Liver (tissue), 9 donors: ENCODE data around the gene MAVS. TPM values are rescaled to one million over a fixed set of nuclear protein-coding genes. Genes with fewer than 3 reads are reported as not detected.

Source experiments
- DNase-seq: peaks from one replicate; pipeline ENCODE4 v3.0.0-alpha.2; 2017; ENCODE audit warnings: low spot score
- H3K27ac ChIP-seq, 2 donors: one replicate each; pipeline ENCODE4 v1.7.0; 2013; ENCODE audit warnings: inconsistent platforms in 2 of 2, low read length in 2 of 2, control low read depth in 1 of 2, low read depth in 1 of 2, mild to moderate bottlenecking in 1 of 2
- H3K27me3 ChIP-seq, 4 donors: one replicate each; pipeline versions ENCODE4 v1.6.1 to v1.7.0; 2013; ENCODE audit warnings: low read length in 3 of 4, inconsistent platforms in 1 of 4, mild to moderate bottlenecking in 1 of 4, moderate library complexity in 1 of 4; ENCODE audit not compliant: control insufficient read depth in 4 of 4, insufficient read depth in 4 of 4
- H3K36me3 ChIP-seq, 4 donors: one replicate each; pipeline versions ENCODE4 v1.6.1 to v1.7.0; 2013; ENCODE audit warnings: low read length in 3 of 4, mild to moderate bottlenecking in 3 of 4, low read depth in 1 of 4, moderate library complexity in 1 of 4; ENCODE audit not compliant: control insufficient read depth in 4 of 4, insufficient read depth in 3 of 4
- H3K4me1 ChIP-seq, 4 donors: one replicate each; pipeline versions ENCODE4 v1.6.1 to v1.7.0; 2013; ENCODE audit warnings: low read length in 3 of 4, mild to moderate bottlenecking in 3 of 4, moderate library complexity in 1 of 4; ENCODE audit not compliant: control insufficient read depth in 4 of 4, insufficient read depth in 4 of 4
- H3K4me3 ChIP-seq, 3 donors: one replicate each; pipeline versions ENCODE4 v1.6.1 to v1.7.0; 2013; ENCODE audit warnings: low read length in 3 of 3, control low read depth in 1 of 3, low read depth in 1 of 3, mild to moderate bottlenecking in 1 of 3
- H3K9ac ChIP-seq, 2 donors: one replicate each; pipeline ENCODE4 v1.7.0; 2013; ENCODE audit warnings: low read length in 2 of 2, mild to moderate bottlenecking in 2 of 2, moderate library complexity in 2 of 2, control low read depth in 1 of 2, low read depth in 1 of 2
- H3K9me3 ChIP-seq, 4 donors: one replicate each; pipeline versions ENCODE4 v1.6.1 to v1.7.0; 2013; ENCODE audit warnings: low read length in 3 of 4; ENCODE audit not compliant: control insufficient read depth in 4 of 4
- EGR1 ChIP-seq, 2 donors: IDR thresholded peaks; 2 replicates each; pipeline ENCODE4 v1.6.1; 2016 to 2018; ENCODE audit warnings: antibody characterized with exemption in 2 of 2, low read depth in 2 of 2
- FOXA1 ChIP-seq: IDR thresholded peaks from 2 replicates; pipeline ENCODE4 v1.6.1; 2016; ENCODE audit warnings: antibody characterized with exemption
- FOXA2 ChIP-seq: IDR thresholded peaks from 2 replicates; pipeline ENCODE4 v1.6.1; 2016; ENCODE audit warnings: antibody characterized with exemption
- GABPA ChIP-seq, 2 donors: IDR thresholded peaks in 1 of 2; conservative IDR thresholded peaks in 1 of 2; 2 replicates each; pipeline ENCODE4 v1.6.1; 2016; ENCODE audit warnings: antibody characterized with exemption in 2 of 2, mild to moderate bottlenecking in 1 of 2, moderate library complexity in 1 of 2
- HNF4A ChIP-seq, 2 donors: conservative IDR thresholded peaks; 2 replicates each; pipeline ENCODE4 v1.6.1; 2016; ENCODE audit warnings: antibody characterized with exemption in 2 of 2, mild to moderate bottlenecking in 2 of 2
- HNF4G ChIP-seq: IDR thresholded peaks from 2 replicates; pipeline ENCODE4 v1.6.1; 2016; ENCODE audit warnings: antibody characterized with exemption
- JUND ChIP-seq, 2 donors: IDR thresholded peaks; 2 replicates each; pipeline ENCODE4 v1.6.1; 2016; ENCODE audit warnings: antibody characterized with exemption in 2 of 2
- NR2F2 ChIP-seq: IDR thresholded peaks from 2 replicates; pipeline ENCODE4 v1.6.1; 2016; ENCODE audit warnings: antibody characterized with exemption
- RAD21 ChIP-seq, 2 donors: IDR thresholded peaks; 2 replicates each; pipeline ENCODE4 v1.6.1; 2016; ENCODE audit warnings: antibody characterized with exemption in 2 of 2, mild to moderate bottlenecking in 2 of 2
- RXRA ChIP-seq, 2 donors: IDR thresholded peaks; 2 replicates each; pipeline ENCODE4 v1.6.1; 2017 to 2018; ENCODE audit warnings: antibody characterized with exemption in 2 of 2, mild to moderate bottlenecking in 1 of 2
- SP1 ChIP-seq: IDR thresholded peaks from 2 replicates; pipeline ENCODE4 v1.6.1; 2018; ENCODE audit warnings: antibody characterized with exemption, mild to moderate bottlenecking
- TAF1 ChIP-seq: conservative IDR thresholded peaks from 2 replicates; pipeline ENCODE4 v1.6.1; 2016; ENCODE audit warnings: antibody characterized with exemption, mild to moderate bottlenecking
- YY1 ChIP-seq: IDR thresholded peaks from 2 replicates; pipeline ENCODE4 v1.6.1; 2016; ENCODE audit warnings: antibody characterized with exemption, mild to moderate bottlenecking
- WGBS: extraction: QIAGEN DNeasy Blood & Tissue Kit; methylation state at CpG from one replicate; pipeline ENCODE4 v1.1.7; 2013; 5-methylcytosine and 5-hydroxymethylcytosine counted together
- polyA plus RNA-seq, 2 donors: library from polyadenylated mRNA; stranded (reverse) in 1 of 2; unstranded in 1 of 2; fragments of 200-250 nt in 1 of 2; fragments of >200 nt in 1 of 2; fragmentation: Nextera tagmentation in 1 of 2; extraction: Ambion mirVana in 1 of 2; gene quantifications; one replicate each; pipeline versions ENCODE4 v1.2.1 to v1.2.3, GENCODE V29; 2013 to 2015
- total RNA-seq, 2 donors: library from RNA; depleted of rRNA; stranded (reverse); fragments of >200 nt; gene quantifications; one replicate each; pipeline ENCODE4 v1.2.3, GENCODE V29; 2014
- TF ChIP-seq, protein P1 (sequence below): IDR thresholded peaks from 2 replicates; pipeline ENCODE4 v1.6.1; 2016; ENCODE audit warnings: antibody characterized with exemption
- TF ChIP-seq, protein P2 (sequence below): IDR thresholded peaks from 2 replicates; pipeline ENCODE4 v1.6.1; 2016; ENCODE audit warnings: antibody characterized with exemption, mild to moderate bottlenecking
- TF ChIP-seq, protein P3 (sequence below): fragments of 150-350 bp; IDR thresholded peaks from 2 replicates; pipeline ENCODE4 v1.5.1; 2017; ENCODE audit warnings: improper control_type of control experiment, low read depth, low read length; ENCODE audit not compliant: missing input control
- donor health status: healthy.
- donor health status: healthy.
- donor health status: healthy.
- donor health status: healthy.
- donor health status: healthy.

The MAVS gene
- total and polyA plus RNA-seq, 4 donors = 4.7 to 20.9 (median 11.9) TPM

DNA sequence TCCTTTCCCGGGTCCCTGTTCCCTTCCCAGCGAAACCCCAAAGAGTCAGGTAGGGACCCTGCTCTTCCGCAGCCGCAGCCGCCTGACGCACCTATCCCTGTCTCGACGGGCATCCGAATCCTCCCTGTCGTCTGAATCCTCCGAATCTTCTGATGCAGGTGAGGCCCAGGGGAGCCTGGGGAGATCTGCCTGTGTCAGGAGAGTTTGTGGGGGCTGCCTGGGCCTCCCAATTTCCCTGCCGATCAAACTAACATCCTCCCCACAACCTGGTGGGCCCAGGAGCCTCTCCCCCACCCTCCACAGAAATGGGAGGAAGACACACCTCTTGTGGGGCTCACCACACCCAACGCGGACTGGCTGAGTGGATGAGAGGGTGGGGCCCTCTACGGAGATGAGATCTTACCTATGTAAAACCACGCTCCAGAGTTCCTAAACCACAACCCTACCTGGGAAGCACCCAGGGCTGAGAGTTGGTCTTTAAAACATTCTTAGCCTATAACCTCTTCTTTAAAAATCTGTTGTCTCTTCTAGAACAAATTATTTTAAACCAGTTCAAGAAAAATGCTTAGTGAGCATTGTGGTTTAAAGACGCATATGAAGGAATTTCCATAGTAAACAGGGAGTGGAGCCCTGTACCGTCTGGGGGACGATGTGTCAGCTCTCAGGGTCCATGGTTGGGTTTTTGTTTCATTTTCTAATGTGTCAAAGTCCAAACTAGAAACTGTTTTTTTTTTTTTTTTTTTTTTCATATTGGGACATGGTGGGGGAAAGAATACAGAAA lies 48.9 kb upstream of the MAVS start:
- 72% methylated on average over 19 of the region's 19 CpGs for WGBS
- TF ChIP-seq HNF4G (peak; percentile 42), JUND (IDR thresholded peaks at IDR 0.05) (no peak), SP1 (peak; percentile 57), HNF4A (conservative IDR thresholded peaks at IDR 0.05) (peak; percentile 82 to 83), RXRA (IDR thresholded peaks at IDR 0.05) (peak in 1 of 2 donors; percentile 7)
- TF ChIP-seq, protein P1, sequence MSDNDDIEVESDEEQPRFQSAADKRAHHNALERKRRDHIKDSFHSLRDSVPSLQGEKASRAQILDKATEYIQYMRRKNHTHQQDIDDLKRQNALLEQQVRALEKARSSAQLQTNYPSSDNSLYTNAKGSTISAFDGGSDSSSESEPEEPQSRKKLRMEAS = no peak
- TF ChIP-seq, protein P2, sequence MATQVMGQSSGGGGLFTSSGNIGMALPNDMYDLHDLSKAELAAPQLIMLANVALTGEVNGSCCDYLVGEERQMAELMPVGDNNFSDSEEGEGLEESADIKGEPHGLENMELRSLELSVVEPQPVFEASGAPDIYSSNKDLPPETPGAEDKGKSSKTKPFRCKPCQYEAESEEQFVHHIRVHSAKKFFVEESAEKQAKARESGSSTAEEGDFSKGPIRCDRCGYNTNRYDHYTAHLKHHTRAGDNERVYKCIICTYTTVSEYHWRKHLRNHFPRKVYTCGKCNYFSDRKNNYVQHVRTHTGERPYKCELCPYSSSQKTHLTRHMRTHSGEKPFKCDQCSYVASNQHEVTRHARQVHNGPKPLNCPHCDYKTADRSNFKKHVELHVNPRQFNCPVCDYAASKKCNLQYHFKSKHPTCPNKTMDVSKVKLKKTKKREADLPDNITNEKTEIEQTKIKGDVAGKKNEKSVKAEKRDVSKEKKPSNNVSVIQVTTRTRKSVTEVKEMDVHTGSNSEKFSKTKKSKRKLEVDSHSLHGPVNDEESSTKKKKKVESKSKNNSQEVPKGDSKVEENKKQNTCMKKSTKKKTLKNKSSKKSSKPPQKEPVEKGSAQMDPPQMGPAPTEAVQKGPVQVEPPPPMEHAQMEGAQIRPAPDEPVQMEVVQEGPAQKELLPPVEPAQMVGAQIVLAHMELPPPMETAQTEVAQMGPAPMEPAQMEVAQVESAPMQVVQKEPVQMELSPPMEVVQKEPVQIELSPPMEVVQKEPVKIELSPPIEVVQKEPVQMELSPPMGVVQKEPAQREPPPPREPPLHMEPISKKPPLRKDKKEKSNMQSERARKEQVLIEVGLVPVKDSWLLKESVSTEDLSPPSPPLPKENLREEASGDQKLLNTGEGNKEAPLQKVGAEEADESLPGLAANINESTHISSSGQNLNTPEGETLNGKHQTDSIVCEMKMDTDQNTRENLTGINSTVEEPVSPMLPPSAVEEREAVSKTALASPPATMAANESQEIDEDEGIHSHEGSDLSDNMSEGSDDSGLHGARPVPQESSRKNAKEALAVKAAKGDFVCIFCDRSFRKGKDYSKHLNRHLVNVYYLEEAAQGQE = peak; percentile 17
- Histone ChIP-seq H3K9ac (peak overlapping the region; percentile 21 to 57), H3K27ac (peak overlapping the region; percentile 81 to 82), H3K36me3 (peaks cover 0 to 4% (median under 1%) of the 10 kb centered on the region in 4 donors), H3K9me3 (no peaks in the 10 kb centered on the region), H3K27me3 (no peaks in the 10 kb centered on the region), H3K4me3 (no peak overlapping the region), H3K4me1 (peaks cover 12 to 39% (median 26%) of the 10 kb centered on the region in 4 donors)
- DNase-seq = no peak

DNA sequence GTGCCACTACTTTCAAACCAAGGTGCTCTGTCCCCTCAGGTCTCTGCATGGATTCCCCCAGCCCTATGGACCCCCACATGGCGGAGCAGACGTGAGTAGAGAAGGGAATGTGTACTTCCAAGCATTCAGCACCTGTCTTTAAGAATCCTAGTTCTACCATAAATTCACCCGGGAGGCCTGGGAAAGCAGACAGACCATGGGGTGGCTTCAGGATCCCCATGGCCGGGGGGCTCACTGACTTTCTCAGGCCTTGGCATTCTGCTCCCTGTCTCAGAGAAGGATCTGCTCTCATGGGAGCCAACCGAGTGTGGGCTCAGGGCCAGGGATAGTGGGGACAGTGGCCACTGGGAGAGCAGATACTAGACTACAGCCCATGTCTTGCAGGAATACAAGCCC lies 48.3 kb upstream of the MAVS start:
- Histone ChIP-seq H3K9me3 (no peaks in the 10 kb centered on the region), H3K4me3 (no peak overlapping the region), H3K27ac (peak overlapping the region; percentile 81 to 82), H3K4me1 (peaks cover 12 to 42% (median 29%) of the 10 kb centered on the region in 4 donors), H3K36me3 (peaks cover 0 to 4% (median under 1%) of the 10 kb centered on the region in 4 donors), H3K9ac (peak overlapping the region; percentile 21 to 43), H3K27me3 (no peaks in the 10 kb centered on the region)
- TF ChIP-seq RXRA (IDR thresholded peaks at IDR 0.05) (peak in 1 of 2 donors; percentile 2), SP1 (no peak), HNF4A (conservative IDR thresholded peaks at IDR 0.05) (peak; percentile 14 to 39)
- no peak for DNase-seq
- 64% methylated on average over 5 of the region's 5 CpGs for WGBS

DNA sequence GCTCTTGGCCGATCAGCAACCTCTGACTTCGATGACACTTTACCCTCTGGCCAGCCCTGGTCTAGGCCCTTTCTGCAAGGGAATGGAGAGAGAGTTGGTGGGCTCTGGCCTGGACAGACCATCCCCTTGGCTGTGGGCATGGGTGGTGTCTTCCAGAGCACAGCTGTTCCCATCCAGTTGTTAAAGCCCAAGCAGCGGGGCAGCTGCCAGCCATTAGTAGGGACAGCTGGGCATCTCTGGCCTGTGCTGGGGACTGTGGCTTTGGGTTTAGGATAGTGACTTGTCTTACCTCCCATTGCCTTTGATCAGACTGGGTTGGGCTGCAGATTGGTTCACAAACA lies 47.8 kb upstream of the MAVS start:
- Histone ChIP-seq H3K36me3 (peaks cover 0 to 7% (median 3%) of the 10 kb centered on the region in 4 donors), H3K9me3 (no peaks in the 10 kb centered on the region)
- 65% methylated on average over 3 of the region's 3 CpGs for WGBS
- no peak for TF ChIP-seq HNF4A (conservative IDR thresholded peaks at IDR 0.05)
- TF ChIP-seq RXRA (IDR thresholded peaks at IDR 0.05) = no peak
- no peak for TF ChIP-seq HNF4G
- TF ChIP-seq FOXA2 = no peak
- TF ChIP-seq NR2F2 = no peak
- TF ChIP-seq, protein P2 = no peak
- no peak for TF ChIP-seq YY1
- TF ChIP-seq JUND (IDR thresholded peaks at IDR 0.05) = no peak
- TF ChIP-seq, protein P3, sequence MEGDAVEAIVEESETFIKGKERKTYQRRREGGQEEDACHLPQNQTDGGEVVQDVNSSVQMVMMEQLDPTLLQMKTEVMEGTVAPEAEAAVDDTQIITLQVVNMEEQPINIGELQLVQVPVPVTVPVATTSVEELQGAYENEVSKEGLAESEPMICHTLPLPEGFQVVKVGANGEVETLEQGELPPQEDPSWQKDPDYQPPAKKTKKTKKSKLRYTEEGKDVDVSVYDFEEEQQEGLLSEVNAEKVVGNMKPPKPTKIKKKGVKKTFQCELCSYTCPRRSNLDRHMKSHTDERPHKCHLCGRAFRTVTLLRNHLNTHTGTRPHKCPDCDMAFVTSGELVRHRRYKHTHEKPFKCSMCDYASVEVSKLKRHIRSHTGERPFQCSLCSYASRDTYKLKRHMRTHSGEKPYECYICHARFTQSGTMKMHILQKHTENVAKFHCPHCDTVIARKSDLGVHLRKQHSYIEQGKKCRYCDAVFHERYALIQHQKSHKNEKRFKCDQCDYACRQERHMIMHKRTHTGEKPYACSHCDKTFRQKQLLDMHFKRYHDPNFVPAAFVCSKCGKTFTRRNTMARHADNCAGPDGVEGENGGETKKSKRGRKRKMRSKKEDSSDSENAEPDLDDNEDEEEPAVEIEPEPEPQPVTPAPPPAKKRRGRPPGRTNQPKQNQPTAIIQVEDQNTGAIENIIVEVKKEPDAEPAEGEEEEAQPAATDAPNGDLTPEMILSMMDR = no peak
- no peak for TF ChIP-seq SP1
- no peak for TF ChIP-seq TAF1
- no peak for TF ChIP-seq FOXA1
- TF ChIP-seq GABPA (IDR thresholded peaks at IDR 0.05 in 1 of 2, conservative IDR thresholded peaks at IDR 0.05 in 1 of 2) = no peak
- TF ChIP-seq RAD21 (IDR thresholded peaks at IDR 0.05) = no peak
- no peak for TF ChIP-seq EGR1 (IDR thresholded peaks at IDR 0.05; ENCODE audit: low read depth in 2 of 2)
- TF ChIP-seq, protein P1 = no peak

More for the DNA sequence above, 47.8 kb upstream of the MAVS start:
- Histone ChIP-seq H3K27ac (peak overlapping the region; percentile 81 to 82), H3K4me1 (peaks cover 12 to 42% (median 30%) of the 10 kb centered on the region in 4 donors), H3K9ac (no peak overlapping the region), H3K27me3 (no peaks in the 10 kb centered on the region), H3K4me3 (no peak overlapping the region)
- no peak for DNase-seq
